Measurements from ENCODE around the gene DNAJC16.

DNAJC16 gene

DNA sequence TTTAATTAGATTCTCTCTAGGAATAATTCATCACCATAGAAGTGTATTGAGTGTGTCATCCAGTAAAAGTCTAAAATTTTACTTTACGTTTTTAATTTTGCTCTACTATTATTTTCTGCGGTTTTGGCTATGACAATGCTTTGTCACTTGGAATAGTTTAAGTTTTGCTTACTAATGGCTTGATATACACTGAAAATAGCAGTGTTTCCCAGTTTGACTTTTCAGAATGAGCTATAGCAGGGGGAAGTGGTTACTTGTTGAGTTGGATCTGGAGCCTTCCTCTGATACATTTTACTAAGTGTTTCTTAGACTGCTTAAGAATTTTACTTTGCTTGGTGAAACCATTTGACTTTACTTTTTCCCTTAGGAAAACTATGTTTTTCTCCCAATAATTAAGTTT lies 5.0 kb downstream of the DNAJC16 start:
- DNase-seq (ENCODE audit: low read depth in 3 of 3, low spot score in 1 of 3), result no peak

DNA sequence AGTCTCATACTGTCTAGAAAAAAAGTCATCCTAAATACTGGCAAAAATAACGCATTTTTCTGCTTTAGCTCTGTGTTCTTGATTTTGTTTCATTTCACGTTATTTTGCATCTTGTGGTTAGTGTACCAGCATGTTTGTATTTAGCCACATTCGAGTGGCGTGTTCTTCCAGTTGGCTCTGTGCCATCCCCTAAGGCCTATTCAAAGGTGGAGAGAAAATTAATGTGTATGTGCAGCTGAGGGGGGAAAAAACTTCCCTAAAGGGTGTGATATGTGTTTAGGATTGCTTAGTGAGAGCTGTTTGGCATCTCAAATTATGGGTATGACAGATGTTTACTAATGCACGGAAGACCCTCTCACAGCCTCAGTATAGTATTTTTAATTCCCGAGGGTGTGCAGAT lies 12.1 kb downstream of the DNAJC16 start:
- DNase-seq (ENCODE audit: low read depth in 3 of 3, low spot score in 1 of 3), result no peak

DNA sequence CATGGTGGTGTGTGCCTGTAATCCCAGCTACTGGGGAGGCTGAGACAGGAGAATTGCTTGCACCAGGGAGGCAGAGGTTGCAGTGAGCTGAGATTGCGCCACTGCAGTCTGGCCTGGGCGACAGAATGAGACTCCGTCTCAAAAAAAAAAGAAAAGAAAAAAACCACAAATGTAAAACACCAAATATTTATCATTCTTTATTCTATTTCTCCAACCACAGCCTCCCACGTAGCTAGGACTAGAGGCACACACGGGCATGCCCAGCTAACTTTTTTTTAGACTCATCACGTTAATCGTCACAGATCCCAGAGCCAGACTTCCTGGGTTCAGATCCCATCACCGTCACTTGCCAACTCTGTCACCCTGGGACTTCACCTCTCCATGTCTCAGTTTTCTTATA lies 13.5 kb downstream of the DNAJC16 start:
- no peak for DNase-seq (ENCODE audit: low read depth in 3 of 3, low spot score in 1 of 3)

- DNase-seq (ENCODE audit: low read depth in 3 of 3, low spot score in 1 of 3), result no peak
Measured at GRCh38 chr1:15541231-15541792, 14.7 kb downstream of the DNAJC16 start.

- no peak for DNase-seq (ENCODE audit: low read depth in 3 of 3, low spot score in 1 of 3)
Measured at GRCh38 chr1:15542388-15543250, 16.0 kb downstream of the DNAJC16 start.

GRCh38 chr1:15543251-15543588 lies 16.6 kb downstream of the DNAJC16 start:
- no peak for DNase-seq (ENCODE audit: low read depth in 3 of 3, low spot score in 1 of 3)

DNA sequence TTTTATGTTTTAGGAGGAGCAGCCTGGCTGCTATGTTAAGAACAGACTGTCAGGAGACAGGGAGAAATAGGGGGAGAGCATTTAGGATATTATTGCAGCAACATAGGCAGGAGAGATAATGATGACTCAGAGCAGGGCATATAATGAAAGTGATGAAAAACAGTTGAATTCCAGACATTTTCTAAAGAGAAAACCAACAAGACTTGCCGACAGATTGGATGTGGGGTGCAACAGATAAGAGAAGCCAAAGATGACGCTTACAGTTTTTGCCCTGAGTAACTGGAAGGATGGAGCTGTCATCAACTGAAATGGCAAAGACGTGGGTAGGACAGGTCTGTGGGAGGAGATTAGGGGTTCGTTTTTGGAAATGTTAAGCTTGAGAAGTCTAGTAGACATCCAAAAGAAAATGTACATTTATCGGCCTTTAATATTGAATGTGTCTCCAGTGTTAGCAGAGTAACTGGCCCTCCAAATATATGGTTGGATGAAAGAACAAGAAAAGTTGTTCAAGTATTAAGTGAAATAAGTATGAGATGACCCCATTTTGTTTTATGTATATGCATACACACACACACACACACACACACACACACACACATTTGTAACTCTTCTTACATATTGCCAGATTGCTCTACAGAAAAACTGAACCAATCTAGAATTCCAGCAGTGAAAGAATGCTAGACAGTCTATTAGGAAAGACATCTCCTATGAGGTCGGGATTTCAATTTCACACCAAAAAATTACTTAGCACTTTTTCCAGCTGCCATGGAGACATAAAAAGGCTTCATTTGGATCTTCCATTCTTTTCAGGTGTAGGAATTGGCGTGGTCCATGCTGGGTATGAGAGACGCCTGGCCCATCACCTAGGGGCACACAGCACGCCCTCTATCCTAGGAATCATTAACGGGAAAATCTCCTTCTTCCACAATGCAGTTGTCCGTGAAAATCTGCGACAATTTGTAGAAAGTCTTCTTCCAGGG lies 17.2 kb downstream of the DNAJC16 start:
- DNase-seq (ENCODE audit: low read depth in 3 of 3, low spot score in 1 of 3), result no peak

GRCh38 chr1:15546641-15547040 lies 20.0 kb downstream of the DNAJC16 start:
- no peak for DNase-seq (ENCODE audit: low read depth in 3 of 3, low spot score in 1 of 3)

DNA sequence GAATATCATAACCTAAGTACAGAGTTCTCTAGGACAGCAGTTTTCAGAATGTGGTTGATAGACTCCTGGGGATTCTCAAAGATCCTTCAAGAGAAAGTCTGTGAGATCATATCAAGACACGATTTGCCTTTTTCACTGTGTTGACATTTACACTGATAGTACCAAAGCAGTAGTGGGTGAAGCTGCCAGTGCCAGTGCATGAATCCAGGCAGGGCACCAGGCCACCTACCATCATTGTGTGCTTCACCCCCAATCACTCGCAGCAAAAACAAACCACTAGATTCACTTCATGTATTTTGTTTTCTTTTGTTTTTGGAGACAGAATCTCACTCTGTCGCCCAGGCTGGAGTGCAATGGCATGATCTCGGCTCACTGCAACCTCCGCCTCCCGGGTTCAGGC lies 23.9 kb downstream of the DNAJC16 start:
- no peak for DNase-seq (ENCODE audit: low read depth in 3 of 3, low spot score in 1 of 3)

- DNase-seq (ENCODE audit: low read depth in 3 of 3, low spot score in 1 of 3), result no peak
Measured at GRCh38 chr1:15557008-15557407, 30.4 kb downstream of the DNAJC16 start.

GRCh38 chr1:15557594-15557993 lies 30.9 kb downstream of the DNAJC16 start:
- no peak for DNase-seq (ENCODE audit: low read depth in 3 of 3, low spot score in 1 of 3)

- no peak for DNase-seq (ENCODE audit: low read depth in 3 of 3, low spot score in 1 of 3)
Measured at GRCh38 chr1:15558516-15558915, 31.9 kb downstream of the DNAJC16 start.

GRCh38 chr1:15559189-15559810 lies 32.7 kb downstream of the DNAJC16 start:
- no peak for DNase-seq (ENCODE audit: low read depth in 3 of 3, low spot score in 1 of 3)

DNA sequence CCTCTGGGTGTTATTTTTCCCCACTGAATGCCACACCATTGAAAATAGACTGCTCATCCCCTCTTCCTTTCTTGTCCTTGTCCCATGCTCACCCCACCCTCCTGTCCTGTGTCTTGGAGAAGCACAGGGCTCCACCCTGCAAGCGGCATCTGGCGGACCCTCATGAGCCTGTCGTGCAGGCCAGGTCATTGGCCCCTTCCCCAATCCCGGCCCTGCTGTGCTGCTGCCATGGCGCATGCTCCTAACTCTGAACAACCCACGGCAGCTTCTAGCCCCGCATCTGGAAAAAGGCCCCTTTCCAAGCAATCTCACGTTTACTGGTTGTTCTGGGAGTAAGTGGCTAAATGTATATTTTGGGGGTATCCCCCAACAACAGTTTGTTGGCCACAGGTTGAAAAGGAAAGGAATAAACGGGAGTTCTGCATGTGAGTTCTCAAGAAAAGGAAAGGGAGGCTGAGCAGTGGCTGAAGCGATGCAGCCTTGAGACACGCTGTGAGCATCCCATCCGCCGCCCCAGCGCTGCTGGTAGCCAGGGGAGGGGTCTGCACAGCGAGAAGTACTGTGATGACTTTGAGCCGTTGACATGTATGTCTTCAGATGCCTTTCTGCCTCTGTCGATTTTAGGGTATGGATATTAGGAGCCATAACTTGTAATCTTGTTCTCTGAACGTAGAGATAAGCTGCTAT lies 41.9 kb downstream of the DNAJC16 start:
- no peak for DNase-seq (ENCODE audit: low read depth in 3 of 3, low spot score in 1 of 3)

GRCh38 chr1:15570861-15571260 lies 44.2 kb downstream of the DNAJC16 start:
- no peak for DNase-seq (ENCODE audit: low read depth in 3 of 3, low spot score in 1 of 3)

GRCh38 chr1:15571266-15571665 lies 44.6 kb downstream of the DNAJC16 start:
- DNase-seq (ENCODE audit: low read depth in 3 of 3, low spot score in 1 of 3), result no peak

- DNase-seq (ENCODE audit: low read depth in 3 of 3, low spot score in 1 of 3), result no peak
Measured at GRCh38 chr1:15573477-15573876, 46.8 kb downstream of the DNAJC16 start.

GRCh38 chr1:15574741-15575140 lies 48.1 kb downstream of the DNAJC16 start:
- no peak for DNase-seq (ENCODE audit: low read depth in 3 of 3, low spot score in 1 of 3)

- DNase-seq (ENCODE audit: low read depth in 3 of 3, low spot score in 1 of 3), result no peak
Measured at GRCh38 chr1:15575549-15576150, 49.0 kb downstream of the DNAJC16 start.

GRCh38 chr1:15577691-15578090 lies 51.0 kb downstream of the DNAJC16 start:
- no peak for DNase-seq (ENCODE audit: low read depth in 3 of 3, low spot score in 1 of 3)

Data from stimulated activated CD4-positive, alpha-beta T cell treated with anti-CD3 and anti-CD28 coated beads, TNF-alpha, amount 100 ng/mL, for 1 hour (primary cell).